Lower lobe of right lung (tissue), 2 donors: Measurements from ENCODE around the gene SMG1. TPM values are rescaled to one million over a fixed set of nuclear protein-coding genes. Genes with fewer than 3 reads are reported as not detected.
"Not testable (repeated sequence)": the region's sequence is repeated elsewhere in the genome, so short reads cannot be mapped to it uniquely, and the experiment has no call there.

Experiments
- ATAC-seq, 2 donors: fragments of 200-7000 bp; cut with Tn5 transposase; one replicate each; pipeline ENCODE4 v1.9.1; 2020 to 2022; ENCODE audit warnings: mild to moderate bottlenecking in 2 of 2, moderate library complexity in 2 of 2
- DNase-seq: peaks from one replicate; pipeline ENCODE4 v3.0.0-alpha.2; 2020
- H3K27ac ChIP-seq: fragments of 200-600 bp; one replicate; pipeline ENCODE4 v1.8.0; 2022
- H3K27me3 ChIP-seq: fragments of 200-600 bp; one replicate; pipeline ENCODE4 v1.8.0; 2022; ENCODE audit warnings: low read depth
- H3K36me3 ChIP-seq: fragments of 200-600 bp; one replicate; pipeline ENCODE4 v1.8.0; 2022; ENCODE audit warnings: mild to moderate bottlenecking
- H3K4me1 ChIP-seq: fragments of 200-600 bp; one replicate; pipeline ENCODE4 v1.8.0; 2022
- H3K4me3 ChIP-seq: fragments of 200-600 bp; one replicate; pipeline ENCODE4 v1.8.0; 2022; ENCODE audit warnings: mild to moderate bottlenecking
- H3K9me3 ChIP-seq: fragments of 200-600 bp; one replicate; pipeline ENCODE4 v1.8.0; 2022
- CTCF ChIP-seq: fragments of 200-600 bp; IDR thresholded peaks from one replicate; pipeline ENCODE4 v1.8.0; 2022; ENCODE audit warnings: antibody characterized with exemption, mild to moderate bottlenecking
- intact Hi-C: fragments of 100-400 bp; cut with DNase I; formaldehyde crosslinking; loops from one replicate; pipeline ENCODE4 v1.11.0; 2022
- long read RNA-seq: library from polyadenylated mRNA; unstranded; transcript quantifications from one replicate; pipeline ENCODE4 v2.0.0, GENCODE V29; 2021
- total RNA-seq: library from RNA; stranded (reverse); fragmentation: NEBNext Ultra II Directional; extraction: Animal tissue kit (Norgen Biotek cat#: 25700); gene quantifications from one replicate; pipeline ENCODE4 v1.2.1, GENCODE V29; 2021
- donor health status: DM: no; HTN: yes; CAD: no; lungs with severe emphysema.

SMG1 gene
- total RNA-seq: 89.0 TPM
- long read RNA-seq, partial matches to known transcripts: 10 of 26 reads
- long read RNA-seq, other reads (novel, unspliced or antisense): 16 of 26 reads

- H3K27ac ChIP-seq: peak within 1 kb of the TSS; percentile 87
- peaks cover 15% of the 10 kb centered on the region for H3K4me1 ChIP-seq
- DNase-seq (peak; percentile 93), ATAC-seq (peak; percentile 97 to 98)
- intact Hi-C loops, H3K9me3 ChIP-seq, H3K36me3 ChIP-seq, H3K27me3 ChIP-seq: not testable (repeated sequence)
- peak within 1 kb of the TSS; percentile 70 for H3K4me3 ChIP-seq
Observed at GRCh38 chr16:18925986-18926865, at the start of gene SMG1. SMG1 (minus strand) TSS chr16:18926408; CDS start chr16:18926041, 367 bp downstream.

- intact Hi-C loops: no loop called here
- no peaks in the 10 kb centered on the region for H3K4me1 ChIP-seq
- no peak overlapping the region for H3K27ac ChIP-seq
- H3K36me3 ChIP-seq: no peaks in the 10 kb centered on the region
- DNase-seq (no peak), ATAC-seq (no peak)
- H3K27me3 ChIP-seq: no peaks in the 10 kb centered on the region
- H3K4me3 ChIP-seq: no peak overlapping the region
- TF ChIP-seq CTCF: no peak
- no peaks in the 10 kb centered on the region for H3K9me3 ChIP-seq
Observed at GRCh38 chr16:18975109-18975508, 48.9 kb upstream of the SMG1 start.

GRCh38 chr16:18969855-18970240, 43.6 kb upstream of the SMG1 start:
- Histone ChIP-seq H3K27ac (no peak overlapping the region), H3K4me3 (no peak overlapping the region), H3K4me1 (peaks cover 7% of the 10 kb centered on the region), H3K27me3 (no peaks in the 10 kb centered on the region), H3K9me3 (no peaks in the 10 kb centered on the region), H3K36me3 (no peaks in the 10 kb centered on the region)
- DNase-seq (no peak), ATAC-seq (no peak)
- TF ChIP-seq CTCF: no peak
- intact Hi-C loops: no loop called here

- intact Hi-C loops: no loop called here
- H3K27ac ChIP-seq: no peak overlapping the region
- peak; percentile 86 for DNase-seq
- H3K9me3 ChIP-seq: no peaks in the 10 kb centered on the region
- H3K4me1 ChIP-seq: peaks cover 7% of the 10 kb centered on the region
- peak; percentile 95 for ATAC-seq
- peak overlapping the region; percentile 44 for H3K4me3 ChIP-seq
- no peaks in the 10 kb centered on the region for H3K36me3 ChIP-seq
- H3K27me3 ChIP-seq: no peaks in the 10 kb centered on the region
- peak; percentile 95 for TF ChIP-seq CTCF
Observed at GRCh38 chr16:18969050-18969854, 43.0 kb upstream of the SMG1 start.

- Histone ChIP-seq H3K27me3 (no peaks in the 10 kb centered on the region), H3K36me3 (no peaks in the 10 kb centered on the region), H3K27ac (no peak overlapping the region), H3K4me3 (no peak overlapping the region), H3K9me3 (no peaks in the 10 kb centered on the region), H3K4me1 (peaks cover 7% of the 10 kb centered on the region)
- intact Hi-C loops: no loop called here
- DNase-seq (no peak), ATAC-seq (no peak)
- TF ChIP-seq CTCF: no peak
Observed at GRCh38 chr16:18966791-18967190, 40.6 kb upstream of the SMG1 start.
